HG03039 (cell line): Measurements from ENCODE around the gene FNDC11.

Experiments used
- ATAC-seq: cut with Tn5 transposase; IDR thresholded peaks from one replicate; pipeline ENCODE4 v1.9.1; 2021; ENCODE audit warnings: mild to moderate bottlenecking, moderate library complexity; ENCODE audit not compliant: unreplicated experiment

FNDC11 gene

GRCh38 chr20:63539092-63539430, 14.9 kb upstream of the FNDC11 start:
- ATAC-seq, result no peak

GRCh38 chr20:63539441-63540370, 14.3 kb upstream of the FNDC11 start:
- ATAC-seq, result no peak

GRCh38 chr20:63540417-63541186, 13.4 kb upstream of the FNDC11 start:
- ATAC-seq, result no peak

- no peak for ATAC-seq
Observed at GRCh38 chr20:63541371-63541770, 12.6 kb upstream of the FNDC11 start.

- ATAC-seq, result no peak
Observed at GRCh38 chr20:63542031-63542559, 11.9 kb upstream of the FNDC11 start.

- ATAC-seq, result no peak
Observed at GRCh38 chr20:63542696-63543095, 11.3 kb upstream of the FNDC11 start.

- no peak for ATAC-seq
Observed at GRCh38 chr20:63543131-63543530, 10.8 kb upstream of the FNDC11 start.

- ATAC-seq, result no peak
Observed at GRCh38 chr20:63543733-63544132, 10.2 kb upstream of the FNDC11 start.

- ATAC-seq, result no peak
Observed at GRCh38 chr20:63544241-63544957, 9.6 kb upstream of the FNDC11 start.

GRCh38 chr20:63544958-63545516, 8.9 kb upstream of the FNDC11 start:
- no peak for ATAC-seq

GRCh38 chr20:63545814-63546213, 8.1 kb upstream of the FNDC11 start:
- no peak for ATAC-seq

GRCh38 chr20:63546256-63546955, 7.6 kb upstream of the FNDC11 start:
- ATAC-seq, result no peak

GRCh38 chr20:63546956-63547724, 6.8 kb upstream of the FNDC11 start:
- ATAC-seq, result no peak

GRCh38 chr20:63547725-63548480, 6.1 kb upstream of the FNDC11 start, which contains the start of gene SRMS:
Gene SRMS (minus strand): TSS chr20:63547749. CDS start chr20:63547463, 286 bp downstream.
- ATAC-seq, result no peak

- ATAC-seq, result no peak
Observed at GRCh38 chr20:63548542-63548941, 5.4 kb upstream of the FNDC11 start.

- no peak for ATAC-seq
Observed at GRCh38 chr20:63549019-63549418, 4.9 kb upstream of the FNDC11 start.

GRCh38 chr20:63549679-63550282, 4.2 kb upstream of the FNDC11 start:
- no peak for ATAC-seq

GRCh38 chr20:63551068-63551467, 2.9 kb upstream of the FNDC11 start:
- no peak for ATAC-seq
